Smooth muscle cell (in vitro differentiated cells): ENCODE measurements around the gene FUT4. TPM values are rescaled to one million over a fixed set of nuclear protein-coding genes. Genes with fewer than 3 reads are reported as not detected.
"Not testable (repeated sequence)": the region's sequence is repeated elsewhere in the genome, so short reads cannot be mapped to it uniquely, and the experiment has no call there.

Experiments
- DNase-seq: peaks from one replicate; lab custom pipeline; 2025; ENCODE audit not compliant: unreplicated experiment; lab: John Stamatoyannopoulos, UW
- H2AFZ ChIP-seq: fragments of 200-600 bp; sonication (generic); 2 replicates; pipeline ENCODE4 v1.6.0; 2016; ENCODE audit warnings: antibody characterized with exemption, low read depth, mild to moderate bottlenecking
- H3F3A ChIP-seq: fragments of 200-600 bp; sonication (generic); 2 replicates; pipeline ENCODE4 v1.6.0; 2017; ENCODE audit warnings: antibody characterized with exemption, low read depth
- H3K27ac ChIP-seq: fragments of 200-600 bp; sonication (generic); 2 replicates; pipeline ENCODE4 v1.5.1; 2016; ENCODE audit warnings: low read depth, mild to moderate bottlenecking
- H3K27me3 ChIP-seq: fragments of 200-600 bp; sonication (generic); 2 replicates; pipeline ENCODE4 v1.6.1; 2016; ENCODE audit warnings: low read depth, mild to moderate bottlenecking
- H3K36me3 ChIP-seq: fragments of 200-600 bp; sonication (generic); 2 replicates; pipeline ENCODE4 v1.5.1; 2016; ENCODE audit warnings: low read depth
- H3K4me1 ChIP-seq: fragments of 200-600 bp; sonication (generic); 2 replicates; pipeline ENCODE4 v1.5.1; 2016; ENCODE audit warnings: low read depth
- H3K4me2 ChIP-seq: fragments of 200-600 bp; sonication (generic); 2 replicates; pipeline ENCODE4 v1.6.0; 2016; ENCODE audit warnings: mild to moderate bottlenecking
- H3K4me3 ChIP-seq: fragments of 200-600 bp; sonication (generic); 2 replicates; pipeline ENCODE4 v1.5.1; 2016; ENCODE audit warnings: mild to moderate bottlenecking
- H3K79me2 ChIP-seq: fragments of 200-600 bp; sonication (generic); 2 replicates; pipeline ENCODE4 v1.6.0; 2016; ENCODE audit warnings: low read depth, mild to moderate bottlenecking
- H3K9ac ChIP-seq: fragments of 200-600 bp; sonication (generic); 2 replicates; pipeline ENCODE4 v1.6.0; 2016; ENCODE audit warnings: low read depth
- H3K9me3 ChIP-seq: fragments of 200-600 bp; sonication (generic); replicated peaks from 2 replicates; pipeline ENCODE4 v1.5.1; 2016; ENCODE audit warnings: low read depth
- H4K20me1 ChIP-seq: fragments of 200-600 bp; sonication (generic); 2 replicates; pipeline ENCODE4 v1.6.0; 2016; ENCODE audit warnings: low read depth
- CTCF ChIP-seq: fragments of 200-600 bp; sonication (generic); IDR thresholded peaks from 2 replicates; pipeline ENCODE4 v1.5.1; 2017; ENCODE audit warnings: borderline replicate concordance, mild to moderate bottlenecking, antibody characterized with exemption; ENCODE audit not compliant: insufficient read depth, poor library complexity, severe bottlenecking
- WGBS: methylation state at CpG from one replicate; pipeline ENCODE4 v1.1.7; 2016; ENCODE audit warnings: low lambda C conversion rate; 5-methylcytosine and 5-hydroxymethylcytosine counted together
- polyA plus RNA-seq: library from polyadenylated mRNA; unstranded; fragments of >200 nt; fragmentation: Nextera tagmentation; extraction: Ambion mirVana; gene quantifications from 2 replicates; pipeline ENCODE4 v1.2.1, GENCODE V29; 2016
- total RNA-seq: library from RNA; depleted of rRNA; stranded (reverse); fragments of >200 nt; gene quantifications from 2 replicates; pipeline ENCODE4 v1.2.3, GENCODE V29; 2014

FUT4 gene
- total and polyA plus RNA-seq, 2 experiments from 2014 or later = 5.1 to 5.7 TPM

- Histone ChIP-seq H3K9me3 (no peaks in the 10 kb centered on the region), H3K27me3 (no peaks in the 10 kb centered on the region), H3K9ac (no peak overlapping the region), H3K79me2 (peaks cover 8% of the 10 kb centered on the region), H2AFZ (no peak overlapping the region), H3K4me3 (no peak overlapping the region), H4K20me1 (peaks cover 20% of the 10 kb centered on the region), H3F3A (no peaks in the 10 kb centered on the region), H3K27ac (no peak overlapping the region), H3K4me1 (peaks cover 4% of the 10 kb centered on the region), H3K36me3 (no peaks in the 10 kb centered on the region), H3K4me2 (no peak overlapping the region)
- no peak for DNase-seq
- WGBS = 95% methylated on average over 1 of the region's 1 CpG
- TF ChIP-seq CTCF = no peak
Observed at GRCh38 chr11:94553938-94554337, 10.2 kb downstream of the FUT4 start.

- H3K36me3 ChIP-seq, H2AFZ ChIP-seq, H3K9ac ChIP-seq, H3K9me3 ChIP-seq, H3F3A ChIP-seq, H3K27me3 ChIP-seq, H3K27ac ChIP-seq, H3K4me2 ChIP-seq, DNase-seq, H4K20me1 ChIP-seq, H3K4me1 ChIP-seq, H3K79me2 ChIP-seq, H3K4me3 ChIP-seq: not testable (repeated sequence)
- WGBS = 91% methylated on average over 8 of the region's 8 CpGs
Observed at GRCh38 chr11:94555752-94556329, 12.1 kb downstream of the FUT4 start.

- DNase-seq = no peak
- H3K4me2 ChIP-seq = peak overlapping the region; percentile 3
- H2AFZ ChIP-seq = no peak overlapping the region
- H3F3A ChIP-seq = no peaks in the 10 kb centered on the region
- no peaks in the 10 kb centered on the region for H3K9me3 ChIP-seq
- H3K27me3 ChIP-seq = no peaks in the 10 kb centered on the region
- no peaks in the 10 kb centered on the region for H3K36me3 ChIP-seq
- no peaks in the 10 kb centered on the region for H4K20me1 ChIP-seq
- peaks cover 4% of the 10 kb centered on the region for H3K79me2 ChIP-seq
- no peak overlapping the region for H3K27ac ChIP-seq
- no peak overlapping the region for H3K4me3 ChIP-seq
- H3K9ac ChIP-seq = no peak overlapping the region
- no peak for TF ChIP-seq CTCF
- H3K4me1 ChIP-seq = peaks cover 3% of the 10 kb centered on the region
Observed at GRCh38 chr11:94557421-94557820, 13.7 kb downstream of the FUT4 start.

GRCh38 chr11:94557992-94558391 is 14.3 kb downstream of the FUT4 start:
- WGBS = 71% methylated on average over 1 of the region's 1 CpG
- Histone ChIP-seq H3K27ac (no peak overlapping the region), H2AFZ (no peak overlapping the region), H3K4me2 (no peak overlapping the region), H3K36me3 (no peaks in the 10 kb centered on the region), H3K4me3 (no peak overlapping the region), H3K79me2 (peaks cover 4% of the 10 kb centered on the region), H3K27me3 (no peaks in the 10 kb centered on the region), H4K20me1 (no peaks in the 10 kb centered on the region), H3K9ac (no peak overlapping the region), H3F3A (no peaks in the 10 kb centered on the region), H3K9me3 (no peaks in the 10 kb centered on the region), H3K4me1 (peaks cover 3% of the 10 kb centered on the region)
- no peak for TF ChIP-seq CTCF
- DNase-seq = no peak
